Nephron (organoid): Measurements from ENCODE around the gene C19orf81.

Source experiments
- H3K27ac Mint-ChIP-seq, 3 experiments: 2 replicates each; pipeline ENCODE4 v1.8.0; 2020; ENCODE audit warnings: mixed read lengths in 3 of 3, mild to moderate bottlenecking in 2 of 3, moderate library complexity in 1 of 3
- H3K27me3 Mint-ChIP-seq: 2 replicates; pipeline ENCODE4 v1.8.0; 2021; ENCODE audit warnings: low read depth, mild to moderate bottlenecking, moderate library complexity, mixed read lengths
- H3K36me3 Mint-ChIP-seq: 2 replicates; pipeline ENCODE4 v1.8.0; 2020; ENCODE audit warnings: low read depth, mixed read lengths
- H3K4me1 Mint-ChIP-seq: 2 replicates; pipeline ENCODE4 v1.8.0; 2020; ENCODE audit warnings: mixed read lengths
- H3K4me3 Mint-ChIP-seq, 3 experiments: 2 replicates each; pipeline ENCODE4 v1.8.0; 2020; ENCODE audit warnings: mild to moderate bottlenecking in 3 of 3, mixed read lengths in 3 of 3, moderate library complexity in 2 of 3
- H3K9me3 Mint-ChIP-seq: 2 replicates; pipeline ENCODE4 v1.8.0; 2020; ENCODE audit warnings: mixed read lengths
- TF ChIP-seq, protein P1 (sequence below), 3 experiments: fragments of 200-600 bp; sonication (generic); IDR thresholded peaks; one replicate each; pipeline ENCODE4 v1.5.0; 2021; ENCODE audit warnings: antibody characterized with exemption in 3 of 3; ENCODE audit not compliant: unreplicated experiment in 3 of 3

The C19orf81 gene

DNA sequence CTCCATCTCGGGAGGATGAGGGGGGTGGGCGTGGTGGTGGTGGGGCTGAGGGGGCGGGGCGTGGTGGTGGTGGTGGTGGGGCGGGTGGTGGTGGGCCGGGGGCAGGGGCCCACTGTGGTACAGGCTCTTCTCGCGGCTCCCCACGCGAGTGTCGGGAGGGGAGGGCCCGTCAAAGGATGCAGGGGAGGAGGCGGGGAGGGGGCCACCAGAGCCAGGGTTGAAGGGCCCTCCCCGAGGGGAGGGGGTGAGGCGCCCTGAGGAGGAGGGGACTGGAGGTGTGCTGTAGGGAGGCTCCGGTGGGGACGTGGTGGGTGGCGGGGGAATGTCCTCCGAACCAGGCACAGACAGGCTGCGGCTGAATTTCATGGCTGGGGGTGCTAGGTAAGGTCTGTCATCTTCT lies 19.6 kb downstream of the C19orf81 start:
- H3K27ac Mint-ChIP-seq, result no peak overlapping the region
- TF ChIP-seq, protein P1, sequence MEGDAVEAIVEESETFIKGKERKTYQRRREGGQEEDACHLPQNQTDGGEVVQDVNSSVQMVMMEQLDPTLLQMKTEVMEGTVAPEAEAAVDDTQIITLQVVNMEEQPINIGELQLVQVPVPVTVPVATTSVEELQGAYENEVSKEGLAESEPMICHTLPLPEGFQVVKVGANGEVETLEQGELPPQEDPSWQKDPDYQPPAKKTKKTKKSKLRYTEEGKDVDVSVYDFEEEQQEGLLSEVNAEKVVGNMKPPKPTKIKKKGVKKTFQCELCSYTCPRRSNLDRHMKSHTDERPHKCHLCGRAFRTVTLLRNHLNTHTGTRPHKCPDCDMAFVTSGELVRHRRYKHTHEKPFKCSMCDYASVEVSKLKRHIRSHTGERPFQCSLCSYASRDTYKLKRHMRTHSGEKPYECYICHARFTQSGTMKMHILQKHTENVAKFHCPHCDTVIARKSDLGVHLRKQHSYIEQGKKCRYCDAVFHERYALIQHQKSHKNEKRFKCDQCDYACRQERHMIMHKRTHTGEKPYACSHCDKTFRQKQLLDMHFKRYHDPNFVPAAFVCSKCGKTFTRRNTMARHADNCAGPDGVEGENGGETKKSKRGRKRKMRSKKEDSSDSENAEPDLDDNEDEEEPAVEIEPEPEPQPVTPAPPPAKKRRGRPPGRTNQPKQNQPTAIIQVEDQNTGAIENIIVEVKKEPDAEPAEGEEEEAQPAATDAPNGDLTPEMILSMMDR (IDR thresholded peaks at IDR 0.05; ENCODE audit: unreplicated experiment in 3 of 3), result no peak

DNA sequence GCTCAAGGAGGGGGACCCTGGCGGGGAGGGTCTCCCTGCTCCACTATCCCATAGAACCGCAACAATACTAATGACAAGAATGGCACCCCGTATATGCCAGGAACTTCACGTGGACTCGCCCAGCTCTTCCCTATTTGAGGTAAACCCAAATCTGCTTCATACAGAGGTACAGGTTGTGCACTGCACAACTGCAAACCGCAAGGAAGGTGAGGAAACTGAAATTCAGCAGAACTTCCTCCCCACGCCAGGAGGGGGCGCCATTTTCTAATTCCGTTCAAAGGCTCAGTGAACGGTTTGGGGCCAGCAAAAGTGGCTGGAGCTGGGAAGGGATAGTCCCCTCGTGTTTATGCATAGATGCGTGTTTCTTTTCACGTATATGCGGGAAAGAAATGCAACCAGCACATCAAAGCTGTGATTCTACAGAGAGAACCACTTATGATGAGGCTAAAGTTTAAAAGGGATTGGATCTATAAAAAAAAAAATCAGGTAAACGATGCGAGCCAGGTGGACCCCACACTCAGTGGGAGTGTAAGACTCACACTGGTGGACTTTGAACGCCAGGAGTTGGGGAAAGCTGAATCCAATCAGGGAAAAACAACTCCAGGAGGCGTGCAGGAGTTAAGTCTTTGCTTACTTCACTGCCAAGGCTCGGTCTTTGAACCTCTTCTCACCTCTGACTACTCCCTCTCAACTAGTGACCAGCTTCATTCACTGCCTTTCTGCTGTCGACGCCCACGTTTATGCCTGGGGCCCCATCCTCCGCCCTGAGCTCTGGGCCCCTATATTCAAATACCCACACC lies 20.3 kb downstream of the C19orf81 start:
- Mint-ChIP-seq H3K9me3 (no peaks in the 10 kb centered on the region), H3K4me1 (peaks cover 11% of the 10 kb centered on the region), H3K36me3 (peaks cover 5% of the 10 kb centered on the region), H3K27me3 (peaks cover 78% of the 10 kb centered on the region), H3K27ac (peak overlapping the region in 1 of 3 experiments; percentile 50), H3K4me3 (peak overlapping the region; percentile 35 to 63 (median 41))
- TF ChIP-seq, protein P1 (IDR thresholded peaks at IDR 0.05; ENCODE audit: unreplicated experiment in 3 of 3), result peak; percentile 78 to 80 (median 78)

More for the DNA sequence above, 19.6 kb downstream of the C19orf81 start:
- Mint-ChIP-seq H3K4me1 (peaks cover 11% of the 10 kb centered on the region), H3K4me3 (peak overlapping the region; percentile 35 to 63 (median 41)), H3K27me3 (peaks cover 78% of the 10 kb centered on the region), H3K36me3 (peaks cover 5% of the 10 kb centered on the region), H3K9me3 (no peaks in the 10 kb centered on the region)

DNA sequence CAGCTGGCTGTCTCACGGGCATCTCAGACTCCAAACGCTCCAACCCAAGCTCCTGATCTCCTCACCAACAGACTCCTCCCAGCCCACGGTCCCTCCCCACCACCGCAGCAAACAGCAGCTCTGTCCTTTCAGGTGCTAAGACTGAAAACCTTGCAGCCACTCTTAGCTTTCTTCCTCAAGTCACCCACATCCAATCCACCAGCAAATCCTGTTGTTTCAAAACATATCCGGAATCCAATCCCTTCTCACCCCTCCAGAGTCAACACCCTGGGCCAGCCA lies 20.8 kb downstream of the C19orf81 start:
- TF ChIP-seq, protein P1 (IDR thresholded peaks at IDR 0.05; ENCODE audit: unreplicated experiment in 3 of 3), result no peak
- Mint-ChIP-seq H3K4me1 (peaks cover 11% of the 10 kb centered on the region), H3K27ac (peak overlapping the region in 1 of 3 experiments; percentile 50), H3K36me3 (peaks cover 5% of the 10 kb centered on the region), H3K27me3 (peaks cover 78% of the 10 kb centered on the region), H3K9me3 (no peaks in the 10 kb centered on the region), H3K4me3 (peak overlapping the region in 2 of 3 experiments; percentile 28 to 31)

DNA sequence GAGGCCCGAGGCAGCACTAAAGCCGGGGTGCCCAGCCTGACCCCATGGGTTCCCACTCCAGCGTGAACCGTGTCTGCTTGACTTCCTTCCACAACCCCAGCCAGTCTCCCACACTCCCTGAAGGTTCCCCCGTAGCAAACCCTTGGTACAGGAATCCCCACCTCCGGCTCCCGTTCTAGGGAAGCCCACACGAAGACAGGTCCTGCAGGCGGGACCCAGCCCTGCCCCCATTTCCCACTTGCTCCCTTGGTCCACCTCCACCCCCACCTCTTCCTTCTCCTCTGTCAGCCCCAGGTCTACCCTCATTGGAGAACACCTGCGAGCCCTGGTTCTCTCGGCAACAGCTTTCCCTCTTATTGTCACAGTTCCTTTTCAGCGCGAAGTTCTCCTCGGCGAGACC lies 23.9 kb downstream of the C19orf81 start:
- H3K4me3 Mint-ChIP-seq, result no peak overlapping the region
- H3K27ac Mint-ChIP-seq, result no peak overlapping the region
- H3K4me1 Mint-ChIP-seq, result peaks cover 11% of the 10 kb centered on the region
- peaks cover 76% of the 10 kb centered on the region for H3K27me3 Mint-ChIP-seq
- peaks cover 16% of the 10 kb centered on the region for H3K36me3 Mint-ChIP-seq
- H3K9me3 Mint-ChIP-seq, result no peaks in the 10 kb centered on the region
- TF ChIP-seq, protein P1 (IDR thresholded peaks at IDR 0.05; ENCODE audit: unreplicated experiment in 3 of 3), result no peak

DNA sequence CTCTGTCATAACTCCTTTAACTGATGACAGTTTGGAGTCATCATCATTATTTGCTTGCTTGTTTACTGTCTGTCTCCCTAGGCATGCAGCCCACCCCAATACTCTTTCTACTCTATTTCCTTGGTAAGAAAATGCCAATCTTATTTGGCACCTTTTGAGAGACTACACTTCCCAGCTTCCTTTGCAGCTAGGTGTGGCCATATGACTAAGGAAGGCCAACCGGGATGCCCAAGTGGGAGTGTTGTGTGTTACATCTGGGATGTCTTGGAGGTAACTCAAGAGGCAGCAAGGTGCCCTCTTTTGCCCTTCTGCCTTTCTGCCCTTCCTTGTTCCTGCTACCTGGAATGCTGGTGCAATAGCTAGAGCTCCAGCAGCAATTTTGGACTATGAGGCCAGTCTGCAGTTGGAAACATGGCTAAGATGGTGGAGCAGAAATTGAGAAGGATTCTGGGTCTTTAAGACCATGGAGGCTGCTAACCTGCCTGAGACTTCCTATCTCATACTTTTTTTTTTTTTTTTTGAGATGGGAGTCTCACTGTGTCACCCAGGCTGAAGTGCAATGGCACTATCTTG lies 27.5 kb downstream of the C19orf81 start:
- Mint-ChIP-seq H3K9me3 (no peaks in the 10 kb centered on the region), H3K27me3 (peaks cover 74% of the 10 kb centered on the region), H3K36me3 (peaks cover 16% of the 10 kb centered on the region), H3K4me1 (no peaks in the 10 kb centered on the region), H3K4me3 (no peak overlapping the region), H3K27ac (no peak overlapping the region)
- TF ChIP-seq, protein P1 (IDR thresholded peaks at IDR 0.05; ENCODE audit: unreplicated experiment in 3 of 3), result no peak

DNA sequence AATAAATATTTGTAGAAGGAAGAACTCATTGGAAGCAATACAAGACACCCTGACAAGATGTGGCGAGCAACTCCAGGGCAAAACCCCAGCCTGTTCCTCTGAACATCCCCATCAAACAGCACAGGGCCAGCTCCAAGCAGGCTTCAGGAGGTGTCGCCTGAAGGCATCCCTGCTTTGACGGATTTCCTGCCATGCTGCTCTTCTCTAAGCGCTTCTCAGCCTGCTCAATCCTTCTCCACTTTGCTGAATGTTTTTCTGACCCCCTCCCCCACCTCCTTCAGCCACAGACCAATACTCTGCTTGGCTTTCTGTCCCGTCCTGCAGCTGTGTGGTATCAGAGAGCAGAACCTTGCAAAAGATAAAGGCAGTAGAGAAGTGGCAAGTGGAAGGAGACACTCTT lies 28.4 kb downstream of the C19orf81 start:
- Mint-ChIP-seq H3K27ac (no peak overlapping the region), H3K4me3 (no peak overlapping the region), H3K9me3 (no peaks in the 10 kb centered on the region), H3K27me3 (peaks cover 65% of the 10 kb centered on the region), H3K4me1 (no peaks in the 10 kb centered on the region), H3K36me3 (peaks cover 16% of the 10 kb centered on the region)
- TF ChIP-seq, protein P1 (IDR thresholded peaks at IDR 0.05; ENCODE audit: unreplicated experiment in 3 of 3), result no peak
